ENCODE results near the gene FGD3.

- no peak for TF ChIP-seq POLR2A (IDR thresholded peaks at IDR 0.05)
- TF ChIP-seq CTCF (IDR thresholded peaks at IDR 0.05): no peak
Measured at GRCh38 chr9:93053781-93054331, 106.5 kb downstream of the FGD3 start.
